Stimulated activated CD8-positive, alpha-beta memory T cell treated with anti-CD3 and anti-CD28 coated beads, Interleukin-7, amount 100 ng/mL, for 1 hour (primary cell): ENCODE data around the gene ANKMY1.

Source experiments
- DNase-seq, 2 donors: peaks; one replicate each; pipeline ENCODE4 v3.0.0-alpha.2; 2020; ENCODE audit warnings: low read depth in 2 of 2

Gene ANKMY1

DNA sequence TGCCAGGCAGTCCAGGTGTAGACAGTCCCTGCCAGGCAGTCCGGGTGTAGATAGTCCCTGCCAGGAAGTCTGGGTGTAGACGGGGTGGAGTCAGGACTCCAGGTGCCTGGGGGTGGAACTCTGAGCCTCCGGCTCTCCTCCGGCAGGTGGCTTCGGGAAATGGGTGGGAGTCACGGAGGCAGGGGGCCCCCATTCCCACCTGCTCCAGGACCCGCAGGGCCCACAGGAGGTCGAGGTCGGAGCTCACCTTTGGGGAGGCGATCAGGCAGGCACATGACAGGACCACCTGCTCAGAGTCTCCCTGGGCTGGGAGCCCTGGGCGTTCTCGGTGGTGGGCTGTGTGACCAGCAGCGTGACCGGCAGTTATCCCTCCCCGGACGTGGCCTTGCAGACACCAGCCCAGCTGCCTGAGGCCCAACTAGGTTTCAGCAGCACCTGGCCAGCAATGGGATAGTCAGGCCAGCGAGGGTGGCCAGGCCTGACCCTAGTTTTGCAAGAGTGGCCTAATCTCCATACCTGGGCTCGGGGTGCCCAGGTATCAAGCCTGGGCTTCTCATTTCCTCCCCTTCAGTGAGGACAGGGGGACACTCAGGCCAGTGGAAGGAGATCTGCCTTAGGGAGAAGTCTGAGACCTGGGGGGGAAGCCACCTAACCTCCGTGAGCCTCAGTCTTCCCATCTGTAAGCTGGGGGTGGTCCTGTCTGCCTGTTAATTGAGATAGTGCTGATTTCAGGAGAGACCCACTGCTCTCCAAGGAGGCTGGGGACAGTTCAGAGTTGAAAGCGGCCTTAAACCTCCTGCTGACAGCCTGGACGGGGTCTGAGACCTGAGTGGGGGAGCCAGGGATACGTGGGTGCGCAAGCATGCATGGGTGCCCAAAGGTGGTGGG is 109.2 kb downstream of the ANKMY1 start:
- no peak for DNase-seq

DNA sequence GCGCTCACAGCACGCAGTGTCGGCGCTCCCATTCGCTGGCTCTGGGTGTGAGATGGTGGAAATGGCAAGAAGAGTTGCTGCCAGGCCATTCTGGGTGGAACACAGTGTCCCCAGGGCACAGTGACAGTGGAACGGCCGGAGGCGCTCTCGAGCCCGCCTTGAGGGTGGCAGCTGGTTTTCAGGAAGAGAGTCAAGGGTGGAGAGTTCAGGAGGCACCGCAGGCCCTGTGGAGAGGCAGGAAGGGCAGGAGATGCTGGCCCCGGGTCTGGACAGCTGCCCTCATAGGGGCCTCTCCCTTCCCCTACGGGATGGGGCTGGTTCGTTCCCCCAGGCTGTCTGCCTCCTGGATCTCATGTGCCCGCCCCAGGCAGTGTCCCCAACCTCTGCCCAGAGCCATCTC is 109.9 kb downstream of the ANKMY1 start:
- no peak for DNase-seq

DNA sequence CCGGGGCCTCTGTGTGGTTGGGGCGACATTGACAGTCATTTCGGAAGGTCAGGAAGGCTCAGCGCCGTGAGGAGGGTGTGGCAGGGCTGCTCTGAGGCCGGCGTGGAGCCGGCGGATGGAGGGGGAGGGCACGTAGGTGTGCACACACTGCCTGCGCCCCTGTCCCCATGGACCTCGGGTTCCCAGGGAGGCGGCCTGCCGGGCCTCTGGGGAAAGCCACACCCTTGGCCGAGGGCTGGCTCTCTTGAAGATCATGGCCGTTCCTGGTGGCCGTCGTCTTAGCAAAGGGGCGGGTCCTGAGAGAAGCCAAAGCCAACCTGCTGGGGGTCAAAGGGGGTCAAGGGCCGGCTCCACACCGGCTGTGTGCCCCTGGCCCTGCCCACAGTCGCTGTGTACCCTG is 110.5 kb downstream of the ANKMY1 start:
- DNase-seq: no peak

DNA sequence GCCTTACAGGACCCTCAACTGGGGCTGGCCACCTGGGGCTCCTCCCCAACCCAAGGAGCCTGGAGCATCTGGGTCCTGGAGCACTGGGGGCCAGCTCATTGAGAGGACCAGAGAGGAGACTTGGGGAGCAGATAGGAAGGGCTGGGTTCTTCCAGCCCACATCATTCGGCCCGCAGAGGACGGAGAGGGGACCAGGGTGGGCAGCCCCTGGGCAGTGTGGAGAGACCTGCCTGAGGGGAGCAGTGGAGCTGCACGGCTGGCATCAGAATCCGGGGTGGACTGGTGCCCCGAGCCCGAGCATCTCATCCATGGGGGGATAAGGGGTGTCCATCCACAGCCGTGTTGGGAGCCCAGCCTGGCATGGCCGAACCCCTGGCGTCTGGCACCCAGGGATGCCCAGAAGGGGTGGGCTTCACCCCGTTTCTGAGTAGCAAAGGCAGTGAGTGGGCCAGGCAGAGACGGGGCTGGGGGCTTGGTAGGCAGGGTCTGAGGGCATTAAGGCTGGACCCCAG is 111.1 kb downstream of the ANKMY1 start:
- DNase-seq: no peak

DNA sequence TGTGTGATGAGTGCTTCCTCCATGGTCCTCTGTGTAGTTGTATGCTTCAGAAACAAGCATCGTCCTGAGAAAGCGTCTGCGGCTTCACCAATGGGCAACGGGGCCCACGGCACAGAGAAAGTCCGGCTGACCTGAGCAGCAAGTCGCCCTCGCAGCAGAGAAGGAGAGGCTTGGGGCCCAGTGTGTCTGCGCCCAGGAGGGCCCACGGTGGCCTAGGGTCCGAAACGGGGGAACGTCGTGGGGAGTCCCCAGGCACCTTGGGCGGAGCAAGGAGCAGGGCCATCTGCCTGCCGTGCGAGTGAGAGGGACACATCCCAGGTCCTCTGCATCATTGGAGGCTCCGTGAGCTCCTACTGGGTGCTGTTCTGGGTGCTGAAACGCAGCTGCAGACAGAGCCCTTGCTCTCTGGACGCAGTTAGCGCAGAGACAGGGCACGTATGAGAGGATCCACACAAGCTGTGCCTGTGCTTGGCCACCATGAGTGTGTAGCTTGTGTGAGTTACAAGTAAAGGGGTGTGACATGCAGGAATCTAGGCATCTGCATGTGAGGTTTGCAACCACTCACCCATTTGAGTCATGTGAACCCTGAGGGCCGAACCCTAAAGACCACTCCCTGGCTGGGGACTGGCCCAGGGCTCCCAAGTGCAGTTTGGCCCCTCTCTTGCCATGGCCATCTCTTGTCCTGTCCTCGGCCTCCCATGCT is 111.7 kb downstream of the ANKMY1 start:
- DNase-seq: no peak

DNA sequence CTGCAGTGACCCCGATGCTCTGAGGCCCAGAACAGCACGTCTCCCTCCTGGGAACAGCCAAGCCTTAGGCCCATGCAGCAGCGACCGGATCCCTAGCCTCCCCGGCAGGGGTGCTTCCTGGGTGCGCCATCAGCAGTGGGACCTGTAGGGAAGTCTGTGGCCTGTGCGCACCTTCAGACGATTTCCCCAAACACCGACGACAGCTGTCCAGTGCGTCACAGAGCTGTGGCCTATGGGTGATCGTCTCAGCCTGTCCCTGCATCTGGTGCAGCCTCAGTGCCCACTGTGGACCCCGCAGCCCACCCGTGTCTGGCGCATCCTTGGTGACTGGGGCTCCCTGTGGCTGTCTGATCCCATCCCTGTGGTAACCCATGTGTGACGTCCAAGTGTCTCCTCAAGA is 113.3 kb downstream of the ANKMY1 start:
- no peak for DNase-seq

DNA sequence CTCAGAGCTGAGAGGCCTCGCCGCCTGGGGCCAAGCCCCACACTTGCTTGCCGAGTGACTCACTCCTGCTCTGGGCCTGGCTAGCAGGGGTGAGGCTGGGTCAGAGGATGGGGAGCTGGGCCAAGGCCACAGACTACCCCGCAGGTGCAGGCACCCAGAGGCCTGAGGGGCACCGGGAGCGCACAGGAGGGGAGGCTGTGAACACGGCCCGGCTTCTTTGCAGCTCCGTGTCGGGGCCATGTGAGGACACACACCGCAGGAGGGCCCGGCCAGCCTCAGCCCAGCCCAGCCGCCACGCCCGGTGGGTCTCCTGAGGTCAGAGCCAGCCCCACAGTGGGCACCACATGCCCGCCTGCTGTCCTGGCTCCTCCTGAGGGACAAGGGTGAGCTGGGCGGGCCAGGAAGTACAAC is 113.9 kb downstream of the ANKMY1 start:
- DNase-seq: no peak

DNA sequence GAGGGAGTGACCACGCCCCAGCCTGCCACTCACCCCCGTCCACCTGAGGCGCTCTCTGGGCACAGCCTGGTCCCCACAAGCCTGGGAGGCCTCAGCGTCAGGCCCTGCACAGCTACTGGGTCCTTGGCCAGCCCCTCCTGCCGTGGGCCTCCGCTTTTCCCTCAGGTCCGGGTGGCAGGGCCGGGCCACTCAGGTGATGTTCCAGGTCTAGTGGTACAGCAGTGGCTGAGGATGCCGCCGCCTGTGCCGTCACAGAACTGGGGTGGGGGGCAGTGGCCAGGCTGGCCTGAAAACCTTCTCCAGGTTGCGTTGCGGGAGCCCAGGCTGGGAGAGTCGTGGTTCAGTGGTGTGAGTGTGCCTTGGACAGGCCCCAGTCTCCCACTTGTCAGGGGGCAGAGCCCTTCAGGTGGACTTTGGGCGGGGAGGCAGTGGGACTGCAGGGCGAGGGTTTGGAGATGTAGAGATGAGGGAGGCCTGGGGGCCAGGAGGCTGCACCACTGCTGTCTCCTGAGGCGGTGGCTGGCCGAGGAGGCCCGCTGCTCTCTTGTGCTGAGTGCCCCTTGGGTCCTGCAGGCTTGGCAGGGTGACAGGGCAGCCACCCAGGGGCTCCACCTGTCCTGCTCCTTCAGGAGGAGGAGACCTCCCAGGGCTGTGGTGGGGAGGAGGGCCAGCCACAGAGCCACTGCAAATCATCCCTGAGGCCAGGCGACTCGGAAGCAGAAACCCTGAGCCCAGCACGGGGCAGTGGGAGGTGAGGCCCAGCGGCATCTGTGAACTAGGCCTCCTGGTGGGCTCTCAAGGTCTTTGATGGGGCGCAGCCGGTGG is 114.7 kb downstream of the ANKMY1 start:
- no peak for DNase-seq

DNA sequence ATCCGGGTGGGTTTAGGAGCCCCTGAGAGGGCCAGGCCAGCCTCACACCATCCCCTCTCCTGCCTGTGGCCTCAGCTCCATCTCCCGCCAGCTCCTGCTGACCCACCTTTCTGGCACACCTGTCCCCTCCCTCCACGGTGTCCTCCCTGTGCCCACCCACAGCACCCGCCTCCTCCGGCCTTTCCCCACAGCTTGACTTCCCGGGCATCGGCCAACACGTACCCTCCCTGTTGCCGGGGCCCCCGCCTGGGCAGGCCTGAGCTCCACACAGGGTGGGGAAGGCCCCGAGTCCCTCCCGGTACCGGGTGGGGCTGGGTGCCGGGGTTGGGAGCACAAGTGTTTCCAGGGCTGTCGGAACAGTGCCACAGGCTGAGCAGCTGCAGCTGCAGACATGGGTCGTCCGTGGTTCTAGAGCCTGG is 115.8 kb downstream of the ANKMY1 start:
- no peak for DNase-seq

DNA sequence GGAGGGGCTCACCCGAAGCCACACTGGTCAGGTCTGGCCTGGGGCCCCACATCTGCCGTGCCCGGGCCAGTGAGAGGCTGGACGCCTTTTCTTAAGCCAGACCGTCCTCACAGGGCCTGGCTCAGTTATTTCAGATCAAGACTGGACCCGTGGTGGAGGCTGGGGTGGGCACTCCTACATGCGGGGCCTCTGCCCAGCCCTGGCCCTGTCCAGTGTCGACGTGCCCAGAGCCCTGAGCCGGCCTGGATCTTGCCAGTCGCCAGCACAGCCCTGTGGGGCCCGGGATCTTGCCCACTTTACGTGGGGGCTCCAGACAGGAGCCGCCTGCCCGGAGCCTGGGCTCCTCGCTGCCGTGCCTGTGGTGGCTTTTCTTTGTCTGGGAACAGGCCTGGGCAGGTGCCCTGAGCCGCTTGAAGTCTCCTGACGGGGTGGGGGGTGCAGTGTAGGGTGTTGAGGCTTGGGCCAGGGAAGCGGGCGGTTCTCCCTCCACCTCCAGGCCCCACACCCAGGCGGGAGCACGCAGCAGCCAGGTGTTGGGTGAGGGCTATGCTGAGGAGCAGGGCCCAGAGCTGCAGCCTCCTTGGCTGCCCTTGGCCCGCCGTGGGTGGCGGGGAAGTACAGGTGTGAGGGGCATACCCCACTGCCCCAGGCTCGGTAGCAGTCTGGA is 116.3 kb downstream of the ANKMY1 start:
- no peak for DNase-seq

DNA sequence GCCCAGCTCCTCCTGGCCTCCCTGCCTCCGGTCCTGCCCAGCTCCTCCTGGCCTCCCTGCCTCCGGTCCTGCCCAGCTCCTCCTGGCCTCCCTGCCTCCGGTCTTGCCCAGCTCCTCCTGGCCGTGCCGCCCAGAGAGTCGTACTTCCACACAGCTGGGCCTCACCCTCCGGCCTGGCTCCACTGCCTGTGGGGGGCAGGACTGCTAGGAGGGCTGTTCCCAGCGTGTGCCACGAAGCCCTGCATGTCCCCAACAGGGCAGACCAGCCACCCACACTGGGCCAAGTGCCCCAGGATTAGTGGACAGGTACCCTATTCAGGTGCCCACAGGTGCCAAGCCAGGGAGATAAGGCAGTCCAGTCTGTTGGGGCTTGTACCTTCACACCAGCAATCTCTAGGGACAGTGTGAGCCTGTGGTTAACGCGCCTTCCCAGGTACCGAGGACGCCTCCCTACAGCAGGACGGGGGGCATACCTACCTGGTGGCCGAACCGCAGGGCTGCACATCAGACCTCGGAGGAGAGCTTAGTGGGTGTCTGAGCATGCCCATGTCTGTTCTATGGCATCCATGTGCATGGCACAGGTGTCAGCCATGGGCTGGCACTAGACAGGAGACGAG is 117.0 kb downstream of the ANKMY1 start:
- no peak for DNase-seq

DNA sequence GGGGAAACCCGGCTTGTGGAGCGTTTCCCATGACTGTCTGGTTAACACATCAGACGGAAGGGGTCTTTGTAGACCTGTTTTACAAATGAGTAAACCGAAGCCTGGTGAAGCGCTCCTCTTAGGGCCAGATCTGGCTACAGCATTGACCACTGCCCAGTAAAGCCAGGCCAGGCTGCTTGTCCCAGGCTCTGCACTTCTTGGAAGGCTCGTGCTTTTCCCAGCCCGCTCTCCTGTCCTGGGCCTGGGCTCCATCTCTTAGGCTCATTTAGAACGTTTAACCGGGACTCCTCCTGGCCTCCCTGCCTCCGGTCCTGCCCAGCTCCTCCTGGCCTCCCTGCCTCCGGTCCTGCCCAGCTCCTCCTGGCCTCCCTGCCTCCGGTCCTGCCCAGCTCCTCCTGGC is 117.5 kb downstream of the ANKMY1 start:
- DNase-seq: no peak

DNA sequence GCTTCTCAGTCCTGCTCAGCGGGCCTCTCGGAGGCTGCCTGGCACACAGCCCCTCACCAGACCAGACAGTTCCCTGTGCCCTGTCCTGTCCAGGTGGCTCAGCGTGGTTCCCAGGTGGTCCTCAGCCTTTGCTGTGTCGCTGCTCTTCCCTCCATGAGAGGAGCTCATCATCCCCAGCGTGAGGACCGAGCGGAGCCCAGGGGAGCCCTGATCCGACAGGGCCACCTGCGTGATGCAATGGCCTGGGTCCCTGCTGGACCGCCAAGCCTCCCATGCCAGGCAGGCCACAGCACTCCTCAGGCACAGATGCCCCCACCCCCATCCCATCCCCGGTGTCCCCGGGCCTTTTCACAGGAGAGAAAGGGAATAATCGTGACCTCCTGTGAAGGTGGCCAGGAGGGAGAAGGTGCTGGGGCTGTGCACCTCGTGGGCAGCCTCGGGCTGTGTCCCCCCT is 118.1 kb downstream of the ANKMY1 start:
- no peak for DNase-seq

DNA sequence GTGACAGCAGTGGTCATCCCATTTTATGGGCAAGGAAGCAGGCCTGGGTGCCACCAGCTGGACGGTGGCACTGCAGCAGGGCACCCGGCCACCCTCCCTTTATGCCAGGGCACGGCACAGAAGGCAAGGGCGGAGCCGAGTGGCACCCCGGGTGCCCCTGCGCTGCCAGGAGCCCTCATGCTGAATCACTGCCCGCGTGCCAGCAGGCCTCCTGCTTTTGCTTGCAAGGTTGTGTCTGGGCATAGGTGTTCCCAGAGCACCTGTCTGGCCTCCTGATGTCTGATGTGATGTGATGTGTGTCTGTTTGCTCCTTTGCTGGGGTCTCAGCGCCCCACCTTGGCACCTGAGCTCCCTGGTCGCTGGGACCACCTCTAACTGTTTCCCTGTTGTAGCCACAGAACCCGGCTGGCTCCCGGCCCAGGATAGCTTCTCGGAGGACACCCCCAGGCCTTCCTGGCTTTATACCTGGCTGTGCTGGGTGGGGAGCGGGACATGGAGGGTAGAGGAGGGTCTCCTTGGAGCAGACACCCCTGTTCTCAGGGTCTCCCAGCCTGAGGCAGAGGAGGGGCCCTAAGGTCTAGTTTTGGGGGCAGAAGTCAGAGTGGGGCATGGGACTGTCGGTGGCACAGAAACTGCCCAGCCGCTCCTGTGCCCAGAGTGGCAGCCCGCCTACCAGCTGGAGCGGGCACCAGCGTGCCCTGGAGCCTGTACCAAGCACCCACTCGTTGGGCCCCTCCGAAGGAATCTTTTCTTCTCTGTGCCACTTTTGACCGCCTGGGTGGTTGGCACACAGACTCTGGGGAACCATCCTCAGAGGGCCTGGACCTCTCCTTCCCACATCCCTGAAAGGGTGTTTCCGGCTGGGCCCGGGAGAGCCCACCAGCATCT is 118.7 kb downstream of the ANKMY1 start:
- no peak for DNase-seq

DNA sequence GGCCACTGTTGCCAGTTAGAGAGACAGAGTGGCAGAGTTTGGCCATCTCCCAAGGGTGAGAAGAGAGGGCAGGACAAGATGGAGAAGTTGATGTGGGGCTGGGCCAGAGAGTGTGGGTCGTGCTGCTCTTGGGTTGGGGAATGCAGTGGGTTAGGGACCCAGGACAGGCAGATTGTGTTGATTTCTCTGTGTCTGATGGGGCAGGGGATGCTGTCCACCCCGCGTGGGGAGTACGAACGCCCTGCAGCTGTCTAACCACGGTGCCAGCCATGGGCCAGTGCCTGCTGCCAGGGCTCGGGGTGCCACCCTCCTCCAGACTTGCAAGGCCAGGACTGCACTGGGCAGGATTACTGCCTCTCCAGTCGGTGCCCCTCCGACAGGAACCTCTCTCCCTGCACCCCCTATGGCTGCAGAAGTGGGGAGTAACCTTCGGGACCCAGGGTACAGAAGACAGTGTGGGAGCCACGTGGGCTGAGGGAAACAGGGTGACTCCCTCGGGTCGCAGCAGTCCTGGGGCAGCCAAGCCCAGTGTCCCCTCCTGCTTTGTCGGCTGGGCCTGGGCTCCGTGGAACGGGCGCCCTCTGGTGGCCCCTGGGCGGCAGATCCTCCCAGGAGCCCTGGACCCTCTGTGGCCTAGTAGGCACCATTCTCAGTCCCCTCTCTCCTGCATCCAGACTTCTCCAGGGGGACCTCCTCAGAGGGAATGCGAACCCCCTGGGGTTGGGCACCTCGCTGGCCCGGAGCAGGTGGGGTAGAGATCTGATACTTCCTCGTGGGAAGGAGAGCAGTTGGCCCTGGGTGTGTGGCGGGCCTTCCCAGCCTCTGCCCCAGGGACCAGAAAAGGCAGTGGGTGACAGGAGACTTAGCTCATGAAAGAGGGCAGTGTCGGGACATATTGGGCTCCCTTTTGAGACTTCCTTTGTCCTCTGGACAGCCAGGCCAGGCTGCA is 119.7 kb downstream of the ANKMY1 start:
- DNase-seq: peak; percentile 33 to 44

DNA sequence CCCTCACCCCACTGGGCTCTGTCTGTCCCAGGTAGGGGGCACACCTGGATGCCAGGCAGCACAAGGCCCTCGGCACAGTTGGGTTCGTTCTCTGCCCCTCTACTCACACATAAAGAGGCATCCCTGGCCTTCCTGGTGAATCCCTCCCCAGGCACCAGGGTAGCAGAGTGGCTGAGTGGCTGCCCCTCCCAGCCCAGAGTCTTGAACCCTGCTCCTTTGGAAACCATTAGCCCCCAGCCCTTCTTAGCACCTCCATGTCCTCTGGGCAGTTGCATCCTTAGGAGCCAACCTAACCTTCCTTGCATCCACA is 120.3 kb downstream of the ANKMY1 start:
- no peak for DNase-seq

DNA sequence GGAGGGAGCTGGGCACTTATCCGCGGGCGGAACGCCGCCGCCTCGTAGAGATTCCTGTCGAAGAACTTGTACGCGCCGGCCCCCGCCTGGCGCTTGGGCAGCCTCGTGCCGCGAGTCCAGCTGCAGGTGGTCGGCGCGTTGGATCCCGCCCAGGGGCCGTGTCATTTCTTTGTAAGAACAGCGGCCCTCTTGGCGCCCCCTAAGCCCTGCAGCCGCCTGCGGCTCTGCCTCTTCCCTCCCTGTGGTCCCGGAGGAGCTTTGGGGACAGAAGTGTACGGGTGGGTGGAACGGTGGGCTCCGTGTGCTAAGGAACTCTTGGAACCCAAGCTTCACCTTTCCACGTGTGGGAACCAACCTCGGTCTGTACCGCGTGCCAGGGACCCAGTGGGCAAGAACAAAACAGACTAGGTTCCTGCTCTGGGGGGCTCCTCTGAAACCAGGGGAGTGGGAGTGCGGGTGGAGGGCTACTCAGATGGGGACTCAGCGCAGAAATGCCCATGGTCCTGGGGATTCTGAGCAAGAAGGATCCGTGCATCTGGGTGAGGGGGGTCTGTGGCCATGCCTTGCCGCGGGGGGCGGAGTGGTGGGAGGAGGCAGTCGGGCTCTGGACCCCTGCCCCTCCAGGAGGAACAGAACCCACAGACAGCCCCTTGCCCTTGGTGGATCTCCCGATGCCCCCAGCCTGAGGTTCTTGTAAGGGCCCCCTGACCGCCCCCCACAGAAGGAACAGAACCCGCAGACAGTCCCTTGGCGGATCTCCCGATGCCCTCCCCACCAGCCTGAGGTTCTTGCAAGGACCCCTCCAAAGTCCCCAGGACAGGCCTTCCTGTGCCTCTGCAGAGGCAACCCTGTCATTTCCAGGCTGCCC is 120.9 kb downstream of the ANKMY1 start:
- no peak for DNase-seq
